Measurements from ENCODE around the gene ZNF320. TPM values are rescaled to one million over a fixed set of nuclear protein-coding genes. Genes with fewer than 3 reads are reported as not detected.
A peak's percentile ranks its signal among the peaks of the same experiment; 100 is the strongest.
"Not testable (repeated sequence)": the region's sequence is repeated elsewhere in the genome, so short reads cannot be mapped to it uniquely, and the experiment has no call there.

ZNF320 gene
- total RNA-seq, 1 experiment from 2014 or later = not detected

- peak; percentile 16 for DNase-seq (ENCODE audit: low spot score)
- in situ Hi-C loops (cut with HindIII; ENCODE audit: low sequenced_read_pairs) = not testable (repeated sequence)
These were observed 40.7 kb downstream of the ZNF320 start for GRCh38 chr19:52856540-52857377.

Other genes starting within 250 kb of the ZNF320 start
- 3.9 and 8.9 TPM in 2 replicates for gene ZNF611, start 162.6 kb downstream of the ZNF320 start, total RNA-seq (2014; rRNA removed; shearing (Covaris generic))
- 0.31 and 1.1 TPM in 2 replicates for gene ZNF600, start 110.8 kb downstream of the ZNF320 start, total RNA-seq (2014; rRNA removed; shearing (Covaris generic))
- gene ZNF28, start 76.0 kb downstream of the ZNF320 start, total RNA-seq (2014; rRNA removed; shearing (Covaris generic)) = 12.1 and 14.2 TPM in 2 replicates
- 4.1 and 4.6 TPM in 2 replicates for gene ZNF468, start 40.0 kb downstream of the ZNF320 start, total RNA-seq (2014; rRNA removed; shearing (Covaris generic))
- 1.2 and 1.8 TPM in 2 replicates for gene ZNF888, start 25.8 kb upstream of the ZNF320 start, total RNA-seq (2014; rRNA removed; shearing (Covaris generic))
- 6.3 and 11.6 TPM in 2 replicates for gene ZNF816, start 65.2 kb upstream of the ZNF320 start, total RNA-seq (2014; rRNA removed; shearing (Covaris generic))
- not detected in 2 replicates for gene ERVV-1, start 116.3 kb upstream of the ZNF320 start, total RNA-seq (2014; rRNA removed; shearing (Covaris generic))
- gene ERVV-2, start 147.1 kb upstream of the ZNF320 start, total RNA-seq (2014; rRNA removed; shearing (Covaris generic)) = not detected in 2 replicates
- 17.0 and 18.6 TPM in 2 replicates for gene ZNF160, start 205.8 kb upstream of the ZNF320 start, total RNA-seq (2014; rRNA removed; shearing (Covaris generic))
- 2.3 and 3.6 TPM in 2 replicates for gene ZNF415, start 235.3 kb upstream of the ZNF320 start, total RNA-seq (2014; rRNA removed; shearing (Covaris generic))